Measurements from ENCODE around the gene ARMH2. TPM values are rescaled to one million over a fixed set of nuclear protein-coding genes. Genes with fewer than 3 reads are reported as not detected.
A peak's percentile ranks its signal among the peaks of the same experiment; 100 is the strongest.
"Not testable (repeated sequence)": the region's sequence is repeated elsewhere in the genome, so short reads cannot be mapped to it uniquely, and the experiment has no call there.

Gene ARMH2
- total RNA-seq, 1 experiment from 2014 or later, result not detected

GRCh38 chr6:24764833-24765828 is 33.6 kb downstream of the ARMH2 start:
- intact Hi-C loops (cut with micrococcal nuclease), result loop anchor here (5.0 kb wide), 3 partner anchors 43 to 333 kb away; no protein-coding TSS in a partner anchor
- H2AFZ ChIP-seq (ENCODE audit: low read depth, low read length, poor library complexity, severe bottlenecking); ATAC-seq; H3K9ac ChIP-seq (ENCODE audit: low read length); H3K9me2 ChIP-seq (ENCODE audit: insufficient read depth); H3K36me3 ChIP-seq (ENCODE audit: control insufficient read depth in 1 of 2, insufficient read depth in 2 of 2, low read length in 2 of 2); BruUV-seq (replicated peaks); H3K27me3 ChIP-seq (ENCODE audit: insufficient read depth, low read length); DNase-seq (ENCODE audit: low read depth, low spot score); H3K4me3 ChIP-seq (replicated peaks in 1 of 2; ENCODE audit: low read depth in 1 of 2, low read length in 2 of 2); H3K9me3 ChIP-seq (ENCODE audit: control insufficient read depth in 1 of 2, insufficient read depth in 1 of 2, low read depth in 1 of 2, low read length in 2 of 2); RAD21 ChIA-PET (ENCODE audit: low non-redundant PET in 1 of 2, low total read pairs in 2 of 2, uncharacterized antibody in 2 of 2, unreplicated experiment in 2 of 2); H4K20me1 ChIP-seq (ENCODE audit: insufficient read depth); H3K27ac ChIP-seq (ENCODE audit: low read depth, low read length); H3K4me1 ChIP-seq (ENCODE audit: control insufficient read depth in 1 of 2, insufficient read depth in 2 of 2, low read length in 2 of 2); H3K4me2 ChIP-seq (ENCODE audit: low read length); POLR2A ChIA-PET; H3K79me2 ChIP-seq (ENCODE audit: insufficient read depth, low read length): not testable (repeated sequence)
- CTCF ChIA-PET, result interaction anchor here (1.3 to 1.4 kb wide), 2 partner anchors 184 to 376 kb away, joined by 4 to 7 read pairs; no protein-coding TSS in a partner anchor
- peak; percentile 15 for TF ChIP-seq POLR2A (IDR thresholded peaks at IDR 0.05; ENCODE audit: borderline replicate concordance, extremely low read depth, insufficient read depth, insufficient read length)

DNA sequence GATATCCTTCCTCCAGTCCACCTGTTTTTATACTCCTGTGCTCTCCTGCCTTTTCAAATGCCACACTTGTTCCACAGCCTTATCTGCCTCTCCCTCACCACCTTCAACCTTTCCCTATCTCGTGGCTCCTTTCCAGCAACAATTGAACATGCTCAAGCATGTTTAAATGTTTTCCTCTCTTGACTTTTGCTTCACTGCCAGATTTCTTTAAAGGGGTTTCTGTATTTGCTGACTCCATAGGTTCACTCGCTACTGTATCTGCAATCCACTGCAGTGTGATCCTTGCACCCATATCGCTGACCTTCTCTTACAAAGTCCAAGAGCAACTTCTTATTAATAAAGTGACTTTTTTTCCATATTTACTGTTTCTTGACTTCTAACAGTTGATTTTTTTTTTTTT is 35.1 kb downstream of the ARMH2 start:
- Histone ChIP-seq H3K36me3 (ENCODE audit: control insufficient read depth in 1 of 2, insufficient read depth in 2 of 2, low read length in 2 of 2) (no peaks in the 10 kb centered on the region), H3K4me1 (ENCODE audit: control insufficient read depth in 1 of 2, insufficient read depth in 2 of 2, low read length in 2 of 2) (peaks cover 0 to 9% of the 10 kb centered on the region in 2 experiments; a peak in 1 of 4 replicates), H3K4me3 (replicated peaks in 1 of 2; ENCODE audit: low read depth in 1 of 2, low read length in 2 of 2) (no peak overlapping the region), H3K9me2 (ENCODE audit: insufficient read depth) (no peaks in the 10 kb centered on the region), H4K20me1 (ENCODE audit: insufficient read depth) (no peaks in the 10 kb centered on the region), H3K9ac (ENCODE audit: low read length) (no peak overlapping the region), H3K9me3 (ENCODE audit: control insufficient read depth in 1 of 2, insufficient read depth in 1 of 2, low read depth in 1 of 2, low read length in 2 of 2) (no peaks in the 10 kb centered on the region), H3K4me2 (ENCODE audit: low read length) (no peak overlapping the region), H3K79me2 (ENCODE audit: insufficient read depth, low read length) (no peaks in the 10 kb centered on the region), H3K27me3 (ENCODE audit: insufficient read depth, low read length) (no peaks in the 10 kb centered on the region), H2AFZ (ENCODE audit: low read depth, low read length, poor library complexity, severe bottlenecking) (no peak overlapping the region), H3K27ac (ENCODE audit: low read depth, low read length) (no peak overlapping the region)
- no TSS peak for BruUV-seq (replicated peaks)
- RAD21 ChIA-PET (ENCODE audit: low non-redundant PET in 1 of 2, low total read pairs in 2 of 2, uncharacterized antibody in 2 of 2, unreplicated experiment in 2 of 2), result no interaction called here
- TF ChIP-seq TCF7L2 (IDR thresholded peaks at IDR 0.05; ENCODE audit: borderline replicate concordance, extremely low read depth, insufficient read depth, insufficient read length), result no peak
- TF ChIP-seq MAX (IDR thresholded peaks at IDR 0.05), result no peak
- TF ChIP-seq ZNF274 (IDR thresholded peaks at IDR 0.05; ENCODE audit: low read depth, low read length), result no peak
- no peak for TF ChIP-seq FOSL1 (IDR thresholded peaks at IDR 0.05; ENCODE audit: low read depth)
- no peak for TF ChIP-seq POLR2AphosphoS5 (IDR thresholded peaks at IDR 0.05; ENCODE audit: low read depth, low read length)
- TF ChIP-seq RAD21 (IDR thresholded peaks at IDR 0.05; ENCODE audit: low read depth), result no peak
- intact Hi-C loops (cut with micrococcal nuclease), result loop anchor here (5.0 kb wide), 1 partner anchor 61 kb away; no protein-coding TSS in a partner anchor
- CTCF ChIA-PET, result no interaction called here
- no peak for DNase-seq (ENCODE audit: low read depth, low spot score)
- ATAC-seq, result no peak
- POLR2A ChIA-PET, result no interaction called here

All from HCT116 (cell line).